Ishikawa (cell line): ENCODE results near the gene VWC2.

Source experiments
- CEBPB ChIP-seq: IDR thresholded peaks from 2 replicates; pipeline ENCODE4 v1.6.1; 2012
- CREB1 ChIP-seq: IDR thresholded peaks from 2 replicates; pipeline ENCODE4 v1.6.1; 2012; ENCODE audit warnings: low read depth
- EGR1 ChIP-seq: IDR thresholded peaks from 2 replicates; pipeline ENCODE4 v1.6.1; 2012
- EP300 ChIP-seq: IDR thresholded peaks from 2 replicates; pipeline ENCODE4 v1.6.1; 2012; ENCODE audit warnings: borderline replicate concordance
- FOXM1 ChIP-seq: IDR thresholded peaks from 2 replicates; pipeline ENCODE4 v1.6.1; 2012; ENCODE audit warnings: low read depth, borderline replicate concordance
- MAX ChIP-seq: IDR thresholded peaks from 2 replicates; pipeline ENCODE4 v1.6.1; 2012
- NFIC ChIP-seq: IDR thresholded peaks from 2 replicates; pipeline ENCODE4 v1.6.1; 2012
- RAD21 ChIP-seq: IDR thresholded peaks from 2 replicates; pipeline ENCODE4 v1.6.1; 2012; ENCODE audit warnings: low read depth
- TAF1 ChIP-seq: IDR thresholded peaks from 2 replicates; pipeline ENCODE4 v1.6.1; 2012; ENCODE audit warnings: low read depth, mild to moderate bottlenecking
- YY1 ChIP-seq: IDR thresholded peaks from 2 replicates; pipeline ENCODE4 v1.6.1; 2012; ENCODE audit warnings: low read depth
- ZBTB7A ChIP-seq: IDR thresholded peaks from 2 replicates; pipeline ENCODE4 v1.6.1; 2012; ENCODE audit warnings: low read depth
- TF ChIP-seq, protein P1 (sequence below): IDR thresholded peaks from 2 replicates; pipeline ENCODE4 v1.6.1; 2012; ENCODE audit warnings: low read depth, mild to moderate bottlenecking
- TF ChIP-seq, protein P2 (sequence below): IDR thresholded peaks from 2 replicates; pipeline ENCODE4 v1.6.1; 2012

GRCh38 chr7:49724071-49724470 lies 49.4 kb upstream of the VWC2 start:
- no peak for TF ChIP-seq MAX
- no peak for TF ChIP-seq EP300
- TF ChIP-seq EGR1 = no peak
- TF ChIP-seq, protein P1, sequence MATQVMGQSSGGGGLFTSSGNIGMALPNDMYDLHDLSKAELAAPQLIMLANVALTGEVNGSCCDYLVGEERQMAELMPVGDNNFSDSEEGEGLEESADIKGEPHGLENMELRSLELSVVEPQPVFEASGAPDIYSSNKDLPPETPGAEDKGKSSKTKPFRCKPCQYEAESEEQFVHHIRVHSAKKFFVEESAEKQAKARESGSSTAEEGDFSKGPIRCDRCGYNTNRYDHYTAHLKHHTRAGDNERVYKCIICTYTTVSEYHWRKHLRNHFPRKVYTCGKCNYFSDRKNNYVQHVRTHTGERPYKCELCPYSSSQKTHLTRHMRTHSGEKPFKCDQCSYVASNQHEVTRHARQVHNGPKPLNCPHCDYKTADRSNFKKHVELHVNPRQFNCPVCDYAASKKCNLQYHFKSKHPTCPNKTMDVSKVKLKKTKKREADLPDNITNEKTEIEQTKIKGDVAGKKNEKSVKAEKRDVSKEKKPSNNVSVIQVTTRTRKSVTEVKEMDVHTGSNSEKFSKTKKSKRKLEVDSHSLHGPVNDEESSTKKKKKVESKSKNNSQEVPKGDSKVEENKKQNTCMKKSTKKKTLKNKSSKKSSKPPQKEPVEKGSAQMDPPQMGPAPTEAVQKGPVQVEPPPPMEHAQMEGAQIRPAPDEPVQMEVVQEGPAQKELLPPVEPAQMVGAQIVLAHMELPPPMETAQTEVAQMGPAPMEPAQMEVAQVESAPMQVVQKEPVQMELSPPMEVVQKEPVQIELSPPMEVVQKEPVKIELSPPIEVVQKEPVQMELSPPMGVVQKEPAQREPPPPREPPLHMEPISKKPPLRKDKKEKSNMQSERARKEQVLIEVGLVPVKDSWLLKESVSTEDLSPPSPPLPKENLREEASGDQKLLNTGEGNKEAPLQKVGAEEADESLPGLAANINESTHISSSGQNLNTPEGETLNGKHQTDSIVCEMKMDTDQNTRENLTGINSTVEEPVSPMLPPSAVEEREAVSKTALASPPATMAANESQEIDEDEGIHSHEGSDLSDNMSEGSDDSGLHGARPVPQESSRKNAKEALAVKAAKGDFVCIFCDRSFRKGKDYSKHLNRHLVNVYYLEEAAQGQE = no peak
- TF ChIP-seq ZBTB7A = no peak
- no peak for TF ChIP-seq RAD21
- no peak for TF ChIP-seq TAF1
- no peak for TF ChIP-seq FOXM1
- TF ChIP-seq CEBPB = no peak
- no peak for TF ChIP-seq CREB1
- TF ChIP-seq, protein P2, sequence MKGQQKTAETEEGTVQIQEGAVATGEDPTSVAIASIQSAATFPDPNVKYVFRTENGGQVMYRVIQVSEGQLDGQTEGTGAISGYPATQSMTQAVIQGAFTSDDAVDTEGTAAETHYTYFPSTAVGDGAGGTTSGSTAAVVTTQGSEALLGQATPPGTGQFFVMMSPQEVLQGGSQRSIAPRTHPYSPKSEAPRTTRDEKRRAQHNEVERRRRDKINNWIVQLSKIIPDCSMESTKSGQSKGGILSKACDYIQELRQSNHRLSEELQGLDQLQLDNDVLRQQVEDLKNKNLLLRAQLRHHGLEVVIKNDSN = no peak
- TF ChIP-seq YY1 = no peak
- no peak for TF ChIP-seq NFIC
